ENCODE measurements around the gene ATXN1.
A peak's percentile ranks its signal among the peaks of the same experiment; 100 is the strongest.

Gene ATXN1

GRCh38 chr6:16761471-16762267, 409 bp upstream of the ATXN1 start:
- DNase-seq, result peak; percentile 71

GRCh38 chr6:16759646-16760515, 1.4 kb downstream of the ATXN1 start:
- DNase-seq, result peak; percentile 40

DNA sequence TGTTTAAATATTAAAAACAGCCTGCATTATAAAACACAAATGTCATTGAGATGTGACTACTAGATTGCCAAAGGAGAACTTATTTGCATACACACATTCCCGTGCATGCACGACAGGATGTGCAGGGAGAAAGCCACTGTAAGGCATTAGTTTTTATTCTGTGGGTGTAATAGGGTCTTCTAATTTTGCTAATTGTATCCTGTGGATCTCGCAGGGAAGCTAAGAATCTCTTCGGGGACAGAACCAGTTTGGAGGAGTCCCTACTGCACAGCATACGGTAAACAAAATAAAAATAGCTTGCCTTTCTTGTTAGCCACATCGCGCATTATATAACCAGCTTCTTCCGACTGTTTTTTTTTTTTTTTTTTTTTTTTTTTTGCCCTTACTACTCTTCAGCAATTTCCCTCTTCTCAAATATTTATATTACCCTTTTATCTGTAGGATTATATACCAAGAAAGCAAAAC, 2.0 kb downstream of the ATXN1 start:
- no peak for DNase-seq

DNA sequence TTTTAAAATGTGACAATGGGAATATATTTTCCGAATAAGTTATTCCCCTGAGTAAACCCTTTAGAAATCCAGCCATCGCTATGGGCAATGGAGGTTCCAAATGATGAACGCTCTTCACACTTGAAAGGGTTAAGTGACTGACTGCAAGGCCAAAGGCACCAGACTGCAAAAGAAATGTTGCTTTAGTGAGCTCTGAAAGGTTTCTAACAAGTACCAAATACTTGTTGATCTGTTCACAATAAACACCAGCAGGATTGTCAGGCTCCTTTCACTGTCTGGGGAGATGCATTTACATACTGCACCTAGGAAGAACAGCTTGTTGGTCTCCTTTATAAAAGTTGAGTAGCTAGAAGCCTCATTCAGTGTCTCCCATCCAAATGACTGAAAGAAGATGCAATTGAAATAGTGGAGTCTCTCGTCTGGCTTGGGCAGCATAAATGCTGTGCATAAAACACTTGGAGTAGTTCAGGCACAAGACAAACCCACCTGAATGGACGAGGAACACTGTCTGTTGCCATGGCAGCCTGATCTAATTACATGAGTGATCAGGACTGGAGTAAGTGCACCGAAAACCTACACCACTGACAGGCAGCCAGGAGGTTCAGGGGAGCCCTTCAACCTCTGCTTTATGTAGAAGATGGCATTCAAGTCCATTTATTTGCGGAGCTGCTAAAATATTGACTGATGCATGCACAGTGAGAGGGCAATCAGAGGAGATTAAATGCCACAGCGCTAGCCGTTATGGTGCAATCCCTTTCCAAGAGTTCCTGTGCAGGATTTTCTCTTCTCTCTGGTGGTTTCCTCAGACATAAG, 2.9 kb downstream of the ATXN1 start:
- DNase-seq, result no peak

GRCh38 chr6:16757332-16757731, 3.9 kb downstream of the ATXN1 start:
- no peak for DNase-seq

DNA sequence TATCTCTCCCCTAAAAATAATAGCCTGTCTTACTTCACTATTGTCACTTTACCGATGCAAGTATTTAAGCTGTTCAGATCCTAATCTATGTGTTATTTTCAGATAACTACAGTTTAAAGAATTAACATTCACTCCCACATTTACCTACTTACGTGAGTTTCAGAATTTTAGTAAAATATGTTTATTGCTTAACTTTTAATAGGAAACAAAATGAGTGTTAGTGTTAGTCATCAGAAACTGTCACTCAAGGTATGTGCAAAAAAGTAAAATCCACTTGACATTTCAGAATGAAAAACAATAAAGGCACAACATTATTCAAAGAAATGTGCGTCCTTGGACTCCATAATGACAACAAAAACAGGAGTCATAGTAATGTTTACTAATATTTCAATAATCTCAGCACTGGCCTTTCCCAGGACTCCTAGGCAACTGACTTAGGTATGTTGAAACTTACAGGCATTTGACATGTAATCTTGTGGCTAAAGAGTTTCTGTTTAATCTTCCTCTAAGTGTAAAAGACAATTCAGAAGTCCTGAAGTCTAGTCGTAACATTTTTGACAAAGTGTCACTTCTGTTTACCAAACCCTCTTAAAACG, 4.5 kb downstream of the ATXN1 start:
- no peak for DNase-seq

GRCh38 chr6:16755544-16755943, 5.7 kb downstream of the ATXN1 start:
- no peak for DNase-seq

DNA sequence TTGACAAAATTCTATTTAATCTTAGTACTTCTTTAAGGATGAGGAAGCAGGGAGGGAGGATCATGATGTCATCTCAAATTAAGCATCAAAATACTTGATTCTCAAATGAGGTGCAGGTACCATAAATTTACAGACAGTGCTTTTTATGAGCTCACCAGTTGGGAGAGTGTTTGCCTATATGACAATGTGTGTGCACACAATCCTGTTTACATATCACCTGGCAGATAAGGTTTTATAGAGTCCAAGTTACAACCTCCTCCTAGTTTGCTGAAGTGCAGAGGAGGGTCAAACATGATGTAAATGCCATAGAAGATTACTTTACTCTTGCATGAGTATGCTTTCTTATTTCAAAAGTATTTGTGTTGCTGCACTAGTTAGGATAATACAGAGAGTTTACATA, 6.4 kb downstream of the ATXN1 start:
- no peak for DNase-seq

DNA sequence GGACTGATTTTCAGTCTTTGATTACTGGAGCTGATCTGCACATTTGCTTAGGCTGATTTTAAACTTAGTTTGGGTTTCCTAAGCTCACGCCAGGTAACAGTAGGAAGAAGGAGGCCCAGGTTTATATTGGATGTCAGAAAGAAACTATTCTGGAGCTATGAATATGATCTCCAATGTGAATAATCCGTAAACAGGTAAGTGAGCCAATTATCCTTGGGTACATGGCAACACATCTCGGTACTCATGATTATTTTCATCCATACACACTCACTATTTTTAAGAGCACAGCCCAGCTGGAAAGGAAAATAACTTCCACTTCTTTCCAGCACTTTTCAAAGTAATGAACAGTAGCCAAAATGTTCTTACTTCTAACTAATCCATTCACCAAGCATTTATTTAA, 7.0 kb downstream of the ATXN1 start:
- DNase-seq, result no peak

- no peak for DNase-seq
Measured at GRCh38 chr6:16753341-16753740, 7.9 kb downstream of the ATXN1 start.

- no peak for DNase-seq
Measured at GRCh38 chr6:16752206-16752866, 8.9 kb downstream of the ATXN1 start.

- DNase-seq, result no peak
Measured at GRCh38 chr6:16751251-16751946, 9.9 kb downstream of the ATXN1 start.

DNA sequence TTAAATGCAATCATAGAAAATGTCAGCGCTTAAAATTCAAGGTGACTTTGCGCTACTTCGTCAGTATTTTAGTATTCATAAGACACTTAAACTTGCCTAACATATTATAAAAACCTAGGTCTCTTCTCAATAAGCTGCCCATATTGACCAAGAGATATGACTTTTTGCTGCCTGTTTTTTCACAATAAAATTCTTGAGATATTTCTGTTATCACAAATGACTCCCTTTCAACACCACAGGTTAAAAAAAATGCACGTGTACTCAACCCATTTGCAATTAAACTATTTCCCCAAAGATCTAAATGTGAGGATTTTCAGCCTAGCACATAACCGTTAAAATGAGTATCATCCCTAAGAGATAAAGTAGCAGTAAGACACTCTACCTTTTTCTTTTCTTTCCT, 10.7 kb downstream of the ATXN1 start:
- no peak for DNase-seq

GRCh38 chr6:16749516-16750485, 11.5 kb downstream of the ATXN1 start:
- DNase-seq, result no peak

DNA sequence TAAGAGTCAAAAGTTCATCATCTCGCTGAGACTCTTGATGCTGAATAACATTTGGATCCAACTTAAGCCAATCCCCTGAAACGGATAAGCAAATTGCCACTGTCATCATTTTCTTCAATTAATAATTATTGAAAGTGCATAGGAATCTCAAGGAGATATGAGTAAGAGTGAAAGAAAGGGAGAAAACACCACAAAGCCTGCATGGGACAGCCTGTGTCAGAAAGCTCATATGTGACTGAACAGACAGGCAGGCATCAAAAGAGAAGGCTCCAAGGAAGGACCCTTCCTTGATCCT, 13.3 kb downstream of the ATXN1 start:
- DNase-seq, result no peak

- no peak for DNase-seq
Measured at GRCh38 chr6:16747232-16748024, 13.8 kb downstream of the ATXN1 start.

GRCh38 chr6:16746812-16747211, 14.4 kb downstream of the ATXN1 start:
- no peak for DNase-seq

DNA sequence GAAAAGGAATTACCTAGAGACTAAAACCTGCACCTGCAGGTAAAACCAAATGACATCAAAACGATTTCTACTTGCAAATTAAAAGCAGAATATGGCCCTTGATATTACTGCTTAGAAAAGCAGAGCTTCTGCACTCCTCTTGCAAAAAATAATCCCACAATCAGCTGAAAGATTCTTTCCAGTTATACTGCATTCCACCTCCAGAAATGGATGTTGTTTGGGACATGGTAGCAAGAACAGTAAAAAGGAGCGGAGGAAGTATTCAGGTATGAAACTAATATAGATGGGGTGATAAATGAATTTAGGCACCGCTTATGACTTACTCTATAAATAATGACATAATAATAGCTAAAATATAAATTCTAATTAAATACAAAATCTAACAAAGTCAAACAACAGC, 14.9 kb downstream of the ATXN1 start:
- no peak for DNase-seq

GRCh38 chr6:16743664-16744210, 17.5 kb downstream of the ATXN1 start:
- no peak for DNase-seq
